Measurements from ENCODE around the gene ERGIC3.

Gene ERGIC3

DNA sequence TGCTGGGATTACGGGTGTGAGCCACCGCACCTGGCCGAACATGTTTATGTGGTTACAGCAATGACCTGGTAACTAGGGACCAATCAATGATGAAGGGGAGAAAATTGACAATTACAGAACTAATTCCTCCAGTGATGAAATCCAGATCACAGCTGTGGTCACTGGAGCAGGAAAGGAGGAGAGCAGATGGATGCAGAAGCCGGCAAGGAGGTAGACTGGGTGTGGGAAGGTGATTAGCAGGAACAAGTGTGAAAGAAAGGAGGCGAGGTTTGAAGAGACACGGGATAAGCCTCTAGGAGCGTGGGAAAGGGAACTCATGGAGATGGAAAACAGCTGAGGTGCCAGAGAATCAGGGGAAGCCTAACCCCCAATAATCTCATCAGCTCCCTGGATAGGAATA lies 56.6 kb downstream of the ERGIC3 start:
- no peak for DNase-seq (ENCODE audit: low read depth in 2 of 2)

DNA sequence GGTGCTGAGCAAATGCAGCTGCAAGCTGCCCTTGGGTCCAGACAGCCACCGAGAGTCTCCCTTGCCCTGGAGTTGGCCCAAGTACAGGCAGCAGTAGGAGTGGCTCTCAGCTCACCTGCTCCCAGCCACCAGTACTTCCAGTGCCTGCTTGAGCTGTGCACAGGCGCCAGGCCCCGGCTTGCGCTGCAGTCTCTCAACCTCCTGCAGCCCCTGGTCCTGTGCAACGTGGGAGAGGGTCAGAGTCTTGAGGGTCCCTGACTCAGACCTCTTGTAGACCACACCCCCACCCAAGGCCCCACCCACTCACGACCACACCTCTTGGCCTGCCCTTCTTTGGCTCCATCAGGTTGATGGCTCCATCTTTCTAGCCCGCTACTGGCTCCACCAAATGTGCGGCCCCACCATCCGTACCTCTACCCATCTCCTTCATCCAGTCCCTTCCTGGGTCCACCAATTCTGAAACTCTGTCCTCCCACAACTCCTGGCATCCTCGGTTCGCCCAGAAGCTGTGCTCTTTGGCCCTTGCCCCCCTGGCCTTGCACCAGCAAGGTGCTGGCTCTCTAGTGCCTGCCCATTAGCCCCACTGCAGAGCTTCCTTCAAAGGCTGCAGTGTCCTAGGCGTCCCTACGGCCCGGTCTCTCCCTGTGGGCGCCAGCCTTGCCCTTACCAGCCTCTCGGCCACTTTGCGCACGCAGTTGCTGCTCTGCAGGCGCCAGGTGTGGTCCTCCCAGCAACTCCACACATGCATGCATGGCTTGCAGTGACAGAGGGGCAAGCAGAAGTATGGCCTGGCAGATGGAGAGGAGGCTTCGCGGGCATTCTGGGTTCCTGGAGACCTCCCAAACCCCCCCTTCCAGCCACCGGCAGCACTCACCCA lies 57.3 kb downstream of the ERGIC3 start:
- DNase-seq (ENCODE audit: low read depth in 2 of 2), result no peak

DNA sequence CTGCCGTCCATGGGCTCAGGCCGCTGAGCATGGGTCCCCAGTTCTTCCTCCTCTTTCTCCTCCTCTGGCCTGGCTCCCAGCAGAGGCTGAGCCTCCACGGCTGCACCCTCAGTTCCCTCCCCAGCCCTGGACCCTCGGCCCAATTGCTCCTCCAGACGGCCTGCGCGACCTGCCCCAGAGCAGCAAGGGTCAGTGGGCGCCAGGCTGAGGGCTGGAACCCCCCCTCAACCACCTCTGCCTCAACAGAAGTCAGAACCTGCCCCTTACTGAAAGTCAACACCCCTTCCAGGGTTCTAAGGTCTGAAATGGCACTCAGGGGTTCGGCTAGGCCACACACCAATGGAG lies 57.9 kb downstream of the ERGIC3 start:
- DNase-seq (ENCODE audit: low read depth in 2 of 2), result no peak

DNA sequence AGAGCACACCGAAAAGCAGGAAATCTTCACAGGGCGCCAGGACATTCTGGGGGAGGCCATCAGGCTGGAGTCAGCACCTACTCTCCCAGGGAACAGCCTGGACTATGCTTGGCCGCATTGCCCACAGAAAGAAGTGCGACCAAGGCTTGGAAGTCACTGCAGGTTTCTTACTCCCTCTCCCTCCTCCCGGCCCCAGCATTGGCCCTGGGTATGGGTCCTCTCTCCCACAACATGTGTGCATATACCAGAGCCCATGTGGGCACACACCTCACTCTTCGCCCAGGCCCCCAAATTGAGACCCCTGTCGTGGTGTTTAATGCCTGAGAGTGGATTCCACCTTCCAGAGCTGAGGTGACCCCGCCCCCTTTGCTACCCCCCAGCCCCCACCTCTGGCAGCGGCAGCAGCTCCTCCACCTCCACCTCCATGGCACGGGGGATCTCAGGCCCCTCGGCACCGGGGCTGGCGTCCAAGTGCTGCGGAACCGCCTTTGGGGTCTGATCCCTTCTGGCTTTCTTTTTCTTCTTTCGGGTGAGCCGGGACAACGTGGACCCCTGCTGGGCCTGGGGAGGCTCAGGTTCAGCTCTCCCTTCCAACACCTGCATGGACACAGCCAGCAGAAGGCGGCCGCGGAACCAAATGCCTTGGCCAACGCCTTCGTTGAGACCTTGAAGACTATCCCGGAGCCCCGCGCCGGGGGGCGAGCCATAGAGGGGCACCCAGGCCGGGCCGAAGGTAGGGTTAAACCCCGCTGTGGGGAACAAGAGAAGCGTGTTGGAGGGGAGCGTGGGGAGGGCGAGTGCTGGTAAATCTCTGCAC lies 58.5 kb downstream of the ERGIC3 start:
- DNase-seq (ENCODE audit: low read depth in 2 of 2), result no peak

DNA sequence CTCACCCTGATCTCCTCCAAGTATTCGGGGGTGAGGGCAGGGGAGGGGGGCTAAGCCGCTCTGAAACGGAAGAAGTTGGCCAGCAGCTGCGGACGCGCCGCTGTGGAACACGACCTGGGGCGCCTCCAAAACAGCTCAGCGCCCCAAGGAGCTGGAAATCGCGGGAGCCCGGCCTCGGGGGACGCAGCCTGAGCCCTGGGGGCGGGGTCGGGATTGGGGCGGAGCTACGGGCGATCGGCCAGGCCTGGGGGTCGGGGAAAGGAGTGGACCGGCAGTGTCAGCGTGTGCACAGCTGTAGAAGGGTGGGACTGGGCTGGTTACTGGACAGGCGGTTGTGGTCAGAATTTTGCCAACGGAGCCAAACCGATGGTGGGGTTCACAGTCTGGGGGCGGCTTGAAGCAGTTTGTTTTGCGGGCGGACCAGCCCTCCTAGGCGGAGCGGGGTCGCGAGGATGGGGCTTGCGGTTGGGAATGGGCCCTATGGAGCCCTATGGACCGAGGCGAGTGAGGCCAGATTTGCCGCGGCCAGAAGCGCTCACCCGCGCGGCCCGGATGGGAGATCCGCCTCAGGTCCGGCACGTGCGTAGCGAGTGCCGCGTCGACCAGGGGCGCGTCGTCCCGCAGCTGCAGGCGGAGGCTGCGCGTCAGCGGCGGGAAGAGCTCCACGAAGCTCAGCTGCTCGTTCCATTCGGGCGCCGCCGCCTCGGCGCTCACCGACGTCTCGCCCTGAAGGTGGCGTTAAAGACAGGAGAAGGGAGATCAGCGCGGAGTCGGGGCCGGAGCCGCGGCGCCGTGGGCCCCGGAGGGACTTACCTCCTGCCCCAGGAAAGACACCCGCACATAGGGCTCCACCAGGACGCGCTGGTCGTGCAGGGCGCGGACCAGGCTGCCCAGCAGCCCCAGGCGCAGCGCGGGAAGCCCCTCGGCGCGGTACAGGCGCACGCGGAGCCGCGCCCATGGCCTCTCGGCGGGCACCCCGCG lies 59.4 kb downstream of the ERGIC3 start:
- DNase-seq (ENCODE audit: low read depth in 2 of 2), result peak; percentile 57 to 68

DNA sequence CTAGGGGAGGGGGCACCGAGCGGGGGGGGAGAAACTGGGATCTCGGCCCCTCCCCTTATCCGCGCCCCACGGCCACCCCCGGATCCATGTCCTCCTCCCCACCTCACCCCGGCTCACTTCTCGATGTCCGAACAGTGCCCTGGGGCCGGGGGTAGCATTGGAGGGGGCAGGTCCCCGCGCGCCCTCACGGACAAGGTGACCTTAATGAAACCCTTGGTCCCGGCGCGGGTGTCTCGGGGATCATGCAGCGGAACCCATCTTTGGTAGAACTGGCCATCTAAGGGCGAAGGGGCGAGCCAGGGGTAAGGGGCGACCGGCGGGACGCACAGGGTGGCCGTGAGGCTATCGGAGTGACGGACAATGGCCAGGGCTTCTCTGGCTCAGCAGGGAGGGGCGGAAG lies 60.1 kb downstream of the ERGIC3 start:
- DNase-seq (ENCODE audit: low read depth in 2 of 2), result no peak

DNA sequence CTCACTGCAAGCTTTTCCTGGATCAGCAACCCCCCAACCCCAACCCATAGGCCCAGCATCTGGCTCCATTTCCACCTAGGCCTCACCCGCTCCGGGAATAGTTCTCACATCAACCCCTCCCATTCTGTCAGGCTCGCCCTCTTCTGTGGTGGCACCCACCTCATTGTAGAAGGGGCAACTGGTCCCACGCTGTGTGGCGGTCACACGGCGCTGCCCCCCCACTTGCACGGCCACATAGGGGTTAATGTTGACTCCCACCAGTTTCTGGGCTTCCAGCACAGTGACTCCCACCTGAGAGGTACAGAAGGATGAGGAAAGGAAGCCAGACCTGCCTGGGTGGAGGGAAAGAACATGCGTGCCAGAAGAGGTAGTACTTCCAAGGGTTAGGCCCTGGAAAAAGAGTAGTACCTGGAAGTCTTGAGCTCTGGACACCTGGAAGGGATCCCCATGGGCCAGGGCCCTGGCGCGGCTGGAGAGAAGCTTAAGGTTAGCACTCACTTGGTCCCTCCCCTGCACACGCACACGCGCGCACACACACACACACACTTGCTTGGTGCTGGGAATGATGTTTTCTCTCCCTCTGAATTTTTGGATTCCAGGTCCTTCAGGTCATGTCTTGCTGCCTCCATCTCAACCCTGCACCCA lies 61.1 kb downstream of the ERGIC3 start:
- DNase-seq (ENCODE audit: low read depth in 2 of 2), result no peak

DNA sequence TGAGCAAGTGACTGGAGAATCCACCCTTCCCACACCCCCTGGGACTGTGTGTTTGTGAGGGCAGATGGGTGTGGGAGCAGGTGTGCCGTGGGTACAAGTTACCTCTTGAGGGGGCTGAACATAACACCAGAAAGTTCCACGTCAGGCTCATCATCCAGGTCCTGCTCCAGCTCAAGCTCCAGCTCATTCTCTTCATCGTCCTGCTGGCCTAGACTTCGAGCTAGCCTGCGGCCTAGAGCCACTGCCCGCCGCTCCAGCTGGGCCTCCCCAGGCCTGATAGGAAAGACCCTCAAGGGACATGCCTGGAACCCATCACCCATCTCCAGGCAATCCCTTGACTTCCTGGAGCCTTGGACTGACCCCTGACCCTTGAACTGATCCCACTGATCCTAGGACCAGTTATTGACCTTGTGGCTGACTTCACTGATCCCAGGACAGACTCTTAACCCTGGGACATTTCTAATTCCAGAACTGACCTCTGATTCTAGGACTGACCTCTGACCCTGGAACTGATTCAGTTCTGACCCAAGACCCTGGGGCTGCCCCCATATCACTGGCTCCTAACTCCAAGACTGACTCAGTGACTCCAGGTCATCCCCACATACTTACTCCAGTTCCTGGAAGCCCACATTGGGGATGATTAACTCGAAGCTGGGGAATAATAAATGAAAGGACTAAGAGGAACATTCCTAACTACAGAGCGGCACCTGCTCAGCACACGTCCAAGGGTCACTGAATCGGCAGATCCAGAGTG lies 62.0 kb downstream of the ERGIC3 start:
- no peak for DNase-seq (ENCODE audit: low read depth in 2 of 2)

DNA sequence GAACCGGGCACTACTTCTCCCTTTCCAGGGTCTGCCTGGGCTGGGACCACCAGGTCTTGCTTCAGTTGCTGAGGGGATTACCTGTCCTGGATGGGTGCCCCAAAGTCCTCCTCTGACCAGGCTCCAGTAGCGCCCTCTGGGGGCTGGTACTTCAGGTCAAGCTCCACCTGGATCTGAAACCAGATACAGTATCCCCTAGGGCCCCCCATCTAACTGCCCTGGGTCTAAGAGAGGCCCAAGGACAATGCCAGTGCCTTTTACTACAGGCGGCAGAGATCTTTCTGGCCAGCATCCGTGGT lies 62.5 kb downstream of the ERGIC3 start:
- DNase-seq (ENCODE audit: low read depth in 2 of 2), result no peak

DNA sequence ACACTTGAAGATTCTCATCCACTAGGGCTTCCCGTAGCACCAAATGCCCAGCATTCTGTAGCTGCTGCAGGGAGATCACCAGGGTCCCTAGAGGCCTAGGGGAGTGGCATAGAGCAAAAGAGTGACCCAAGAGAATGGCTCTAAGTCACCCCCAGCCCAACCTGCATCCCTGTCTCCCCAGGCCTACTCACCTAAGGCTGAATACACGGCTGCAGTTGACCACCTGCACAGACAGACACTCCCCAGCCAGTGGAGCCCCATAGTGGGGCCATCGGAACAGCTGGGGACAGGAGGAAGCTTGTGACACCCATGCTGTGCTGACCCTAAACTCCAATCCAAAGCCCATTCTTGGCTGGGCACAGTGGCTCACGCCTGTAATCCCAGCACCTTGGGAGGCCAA lies 64.2 kb downstream of the ERGIC3 start:
- DNase-seq (ENCODE audit: low read depth in 2 of 2), result no peak
